ENCODE data around the gene LHFPL6. TPM values are rescaled to one million over a fixed set of nuclear protein-coding genes. Genes with fewer than 3 reads are reported as not detected.

LHFPL6 gene
- total and polyA plus RNA-seq, 9 of the 15 experiments (the other 6 are each of a cell fraction or from before 2014, with no cell fraction given): 0.18 TPM; not detected in 8

- CTCF ChIA-PET (ENCODE audit: low intra/inter-chr PET ratio): no interaction called here
- BruUV-seq (replicated peaks): no TSS peak
- FAIRE-seq: no peak
These were observed 55.9 kb downstream of the LHFPL6 start for GRCh38 chr13:39547108-39547507.

More at GRCh38 chr13:39547108-39547507, 55.9 kb downstream of the LHFPL6 start:
- Histone ChIP-seq H3K4me1 (replicated peaks in 1 of 2; ENCODE audit: control insufficient read depth in 2 of 2, insufficient read depth in 2 of 2, low read length in 2 of 2) (no peaks in the 10 kb centered on the region), H4K20me1 (replicated peaks; ENCODE audit: control insufficient read depth, insufficient read depth, low read length) (no peaks in the 10 kb centered on the region), H3K79me2 (ENCODE audit: control insufficient read depth, insufficient read depth, low read length) (no peaks in the 10 kb centered on the region), H3K36me3 (ENCODE audit: control insufficient read depth, insufficient read depth, low read length) (no peaks in the 10 kb centered on the region), H3K27ac (ENCODE audit: extremely low read depth, low read depth, low read length) (no peak overlapping the region), H3K4me2 (ENCODE audit: insufficient read depth, low read length) (no peak overlapping the region), H3K27me3 (ENCODE audit: control insufficient read depth in 2 of 2, insufficient read depth in 2 of 2, low read length in 2 of 2) (no peaks in the 10 kb centered on the region), H3K9ac (ENCODE audit: insufficient read depth in 1 of 2, low read depth in 2 of 2, low read length in 2 of 2) (no peak overlapping the region), H2AFZ (ENCODE audit: low read depth, low read length) (no peak overlapping the region), H3K9me1 (ENCODE audit: control insufficient read depth, insufficient read depth, low read length) (no peaks in the 10 kb centered on the region), H3K4me3 (no peak overlapping the region), H3K9me3 (replicated peaks; ENCODE audit: control insufficient read depth, insufficient read depth, low read depth, low read length) (no peaks in the 10 kb centered on the region)
- in situ Hi-C loops (cut with MboI) (no loop called here), intact Hi-C loops (cut with micrococcal nuclease) (no loop called here)
- DNase-seq (ENCODE audit: extremely low read depth in 1 of 4, low spot score in 3 of 4) (no peak), ATAC-seq (no peak)
- POLR2A ChIA-PET: no interaction called here
- no peak for TF ChIP-seq SOX6 (IDR thresholded peaks at IDR 0.05)
- no peak for TF ChIP-seq SUPT5H (IDR thresholded peaks at IDR 0.05)
- no peak for TF ChIP-seq ESRRB (CRISPR knock-in tag; IDR thresholded peaks at IDR 0.05; ENCODE audit: borderline replicate concordance)
- no peak for TF ChIP-seq CLOCK (CRISPR knock-in tag; IDR thresholded peaks at IDR 0.05; ENCODE audit: borderline replicate concordance)
- TF ChIP-seq TEAD4 (IDR thresholded peaks at IDR 0.05; ENCODE audit: low read length): no peak
- TF ChIP-seq TEAD4 (CRISPR knock-in tag; IDR thresholded peaks at IDR 0.05; ENCODE audit: borderline replicate concordance): no peak
- TF ChIP-seq CREB1 (IDR thresholded peaks at IDR 0.05): no peak
- no peak for TF ChIP-seq CREB1 (CRISPR knock-in tag; IDR thresholded peaks at IDR 0.05)
- TF ChIP-seq TSC22D4 (tag; IDR thresholded peaks at IDR 0.05): no peak
- TF ChIP-seq ZNF766 (CRISPR knock-in tag; conservative IDR thresholded peaks at IDR 0.05): no peak
- no peak for TF ChIP-seq ATF6 (CRISPR knock-in tag; IDR thresholded peaks at IDR 0.05)
- no peak for TF ChIP-seq SETDB1 (IDR thresholded peaks at IDR 0.05; ENCODE audit: low read length)
- TF ChIP-seq NR0B1 (IDR thresholded peaks at IDR 0.05; ENCODE audit: partially characterized antibody): no peak
- no peak for TF ChIP-seq FOSL1 (tag; conservative IDR thresholded peaks at IDR 0.05)
- no peak for TF ChIP-seq IFI16 (CRISPR knock-in tag; IDR thresholded peaks at IDR 0.05)
- TF ChIP-seq CTBP1 (IDR thresholded peaks at IDR 0.05; ENCODE audit: borderline replicate concordance): no peak
- TF ChIP-seq SMAD2 (IDR thresholded peaks at IDR 0.05; ENCODE audit: low read depth, low read length): no peak
- no peak for TF ChIP-seq ZKSCAN3 (CRISPR knock-in tag; IDR thresholded peaks at IDR 0.05)
- no peak for TF ChIP-seq EP400 (IDR thresholded peaks at IDR 0.05)
- no peak for TF ChIP-seq PPARD (CRISPR knock-in tag; IDR thresholded peaks at IDR 0.05)
- no peak for TF ChIP-seq NFE2 (IDR thresholded peaks at IDR 0.05; ENCODE audit: low read depth)
